OCI-LY3 (cell line): ENCODE measurements around the gene SIL1.

Source experiments
- EZH2phosphoT487 ChIP-seq: fragments of 200-600 bp; shearing (Covaris generic); IDR thresholded peaks from 2 replicates; pipeline ENCODE4 v1.6.1; 2018; ENCODE audit warnings: antibody characterized with exemption, mixed run types, low read depth
- TF ChIP-seq, protein P1 (sequence below): fragments of 200-600, 300-600 bp; sonication (generic); IDR thresholded peaks from 2 replicates; pipeline ENCODE4 v1.5.1; 2014; ENCODE audit warnings: antibody characterized with exemption, low read length, low read depth

DNA sequence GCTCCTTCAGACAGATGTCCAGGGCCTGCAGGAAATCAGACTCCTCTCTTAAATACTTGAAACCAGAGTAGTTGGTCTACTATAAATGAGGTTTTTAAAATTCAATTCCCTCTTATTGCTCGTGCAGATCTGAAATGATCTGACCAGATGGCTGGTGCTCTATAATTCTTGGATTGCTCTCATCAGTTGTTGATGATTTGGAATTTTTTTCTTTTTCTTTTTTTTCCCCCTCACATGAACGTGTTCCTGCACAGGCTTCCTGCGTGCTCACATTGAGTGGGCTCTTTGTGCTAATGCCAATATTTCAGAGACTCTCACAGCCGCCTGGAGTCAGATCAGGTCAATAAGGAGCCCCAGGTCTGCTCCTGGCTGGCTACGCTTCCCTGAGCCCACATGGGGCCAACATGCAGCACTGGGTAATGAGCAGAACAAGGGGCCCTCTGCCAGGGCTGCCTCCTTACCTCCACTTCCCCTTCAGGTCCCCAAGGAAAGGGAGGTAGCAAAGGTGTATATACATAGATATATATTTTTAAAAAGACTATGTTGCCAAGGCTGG lies 82.0 kb downstream of the SIL1 start:
- TF ChIP-seq, protein P1, sequence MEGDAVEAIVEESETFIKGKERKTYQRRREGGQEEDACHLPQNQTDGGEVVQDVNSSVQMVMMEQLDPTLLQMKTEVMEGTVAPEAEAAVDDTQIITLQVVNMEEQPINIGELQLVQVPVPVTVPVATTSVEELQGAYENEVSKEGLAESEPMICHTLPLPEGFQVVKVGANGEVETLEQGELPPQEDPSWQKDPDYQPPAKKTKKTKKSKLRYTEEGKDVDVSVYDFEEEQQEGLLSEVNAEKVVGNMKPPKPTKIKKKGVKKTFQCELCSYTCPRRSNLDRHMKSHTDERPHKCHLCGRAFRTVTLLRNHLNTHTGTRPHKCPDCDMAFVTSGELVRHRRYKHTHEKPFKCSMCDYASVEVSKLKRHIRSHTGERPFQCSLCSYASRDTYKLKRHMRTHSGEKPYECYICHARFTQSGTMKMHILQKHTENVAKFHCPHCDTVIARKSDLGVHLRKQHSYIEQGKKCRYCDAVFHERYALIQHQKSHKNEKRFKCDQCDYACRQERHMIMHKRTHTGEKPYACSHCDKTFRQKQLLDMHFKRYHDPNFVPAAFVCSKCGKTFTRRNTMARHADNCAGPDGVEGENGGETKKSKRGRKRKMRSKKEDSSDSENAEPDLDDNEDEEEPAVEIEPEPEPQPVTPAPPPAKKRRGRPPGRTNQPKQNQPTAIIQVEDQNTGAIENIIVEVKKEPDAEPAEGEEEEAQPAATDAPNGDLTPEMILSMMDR: no peak
- TF ChIP-seq EZH2phosphoT487: no peak
